HFFc6 (cell line): ENCODE measurements around the gene CNOT8. TPM values are rescaled to one million over a fixed set of nuclear protein-coding genes. Genes with fewer than 3 reads are reported as not detected.
"Not testable (repeated sequence)": the region's sequence is repeated elsewhere in the genome, so short reads cannot be mapped to it uniquely, and the experiment has no call there.

ENCODE experiments used
- DNase-seq: peaks from one replicate; pipeline ENCODE4 v3.0.0-alpha.2; 2018
- H3K27ac Mint-ChIP-seq: 2 replicates; pipeline ENCODE4 v1.8.0; 2020; ENCODE audit warnings: mild to moderate bottlenecking, mixed read lengths
- H3K27me3 Mint-ChIP-seq: 2 replicates; pipeline ENCODE4 v1.8.0; 2021; ENCODE audit warnings: mild to moderate bottlenecking, moderate library complexity, mixed read lengths; ENCODE audit not compliant: insufficient read depth
- H3K36me3 Mint-ChIP-seq: 2 replicates; pipeline ENCODE4 v1.8.0; 2021; ENCODE audit warnings: low read depth, mixed read lengths
- H3K4me1 Mint-ChIP-seq: 2 replicates; pipeline ENCODE4 v1.8.0; 2020; ENCODE audit warnings: low read depth, mixed read lengths
- H3K4me3 Mint-ChIP-seq: 2 replicates; pipeline ENCODE4 v1.8.0; 2020; ENCODE audit warnings: mild to moderate bottlenecking, moderate library complexity, mixed read lengths
- H3K9me3 Mint-ChIP-seq: 2 replicates; pipeline ENCODE4 v1.8.0; 2020; ENCODE audit warnings: mild to moderate bottlenecking, mixed read lengths
- total RNA-seq, 6 experiments: library from RNA; stranded (reverse); fragmentation: NEBNext Ultra II Directional; extraction: Animal tissue kit (Norgen Biotek cat#: 25700); gene quantifications; 2 replicates in 1 of 6; 3 replicates in 5 of 6; pipeline ENCODE4 v1.2.3, GENCODE V29; 2021
- TF ChIP-seq, protein P1 (sequence below): fragments of 200-600 bp; sonication (generic); IDR thresholded peaks from 2 replicates; pipeline ENCODE4 v1.5.0; 2021; ENCODE audit warnings: antibody characterized with exemption, mild to moderate bottlenecking

The CNOT8 gene
- total RNA-seq, 6 experiments from 2014 or later = 29.5 to 38.6 (median 30.8) TPM

- Mint-ChIP-seq H3K36me3 (no peaks in the 10 kb centered on the region), H3K4me3 (no peak overlapping the region), H3K4me1 (peaks cover 19% of the 10 kb centered on the region), H3K27ac (no peak overlapping the region; the same call in 1 of the 2 replicates), H3K27me3 (no peaks in the 10 kb centered on the region; the same call in 1 of the 2 replicates), H3K9me3 (no peaks in the 10 kb centered on the region)
- TF ChIP-seq, protein P1, sequence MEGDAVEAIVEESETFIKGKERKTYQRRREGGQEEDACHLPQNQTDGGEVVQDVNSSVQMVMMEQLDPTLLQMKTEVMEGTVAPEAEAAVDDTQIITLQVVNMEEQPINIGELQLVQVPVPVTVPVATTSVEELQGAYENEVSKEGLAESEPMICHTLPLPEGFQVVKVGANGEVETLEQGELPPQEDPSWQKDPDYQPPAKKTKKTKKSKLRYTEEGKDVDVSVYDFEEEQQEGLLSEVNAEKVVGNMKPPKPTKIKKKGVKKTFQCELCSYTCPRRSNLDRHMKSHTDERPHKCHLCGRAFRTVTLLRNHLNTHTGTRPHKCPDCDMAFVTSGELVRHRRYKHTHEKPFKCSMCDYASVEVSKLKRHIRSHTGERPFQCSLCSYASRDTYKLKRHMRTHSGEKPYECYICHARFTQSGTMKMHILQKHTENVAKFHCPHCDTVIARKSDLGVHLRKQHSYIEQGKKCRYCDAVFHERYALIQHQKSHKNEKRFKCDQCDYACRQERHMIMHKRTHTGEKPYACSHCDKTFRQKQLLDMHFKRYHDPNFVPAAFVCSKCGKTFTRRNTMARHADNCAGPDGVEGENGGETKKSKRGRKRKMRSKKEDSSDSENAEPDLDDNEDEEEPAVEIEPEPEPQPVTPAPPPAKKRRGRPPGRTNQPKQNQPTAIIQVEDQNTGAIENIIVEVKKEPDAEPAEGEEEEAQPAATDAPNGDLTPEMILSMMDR = no peak
- DNase-seq = no peak
Observed at GRCh38 chr5:154829589-154830218, 28.7 kb upstream of the CNOT8 start.

- TF ChIP-seq, protein P1 = no peak
- no peaks in the 10 kb centered on the region for H3K36me3 Mint-ChIP-seq
- H3K9me3 Mint-ChIP-seq = no peaks in the 10 kb centered on the region
- H3K4me1 Mint-ChIP-seq = peaks cover 24% of the 10 kb centered on the region
- no peak overlapping the region for H3K4me3 Mint-ChIP-seq
- no peak for DNase-seq
- H3K27me3 Mint-ChIP-seq = no peaks in the 10 kb centered on the region; the same call in 1 of the 2 replicates
- no peak overlapping the region for H3K27ac Mint-ChIP-seq
Observed at GRCh38 chr5:154830219-154830595, 28.2 kb upstream of the CNOT8 start.

DNA sequence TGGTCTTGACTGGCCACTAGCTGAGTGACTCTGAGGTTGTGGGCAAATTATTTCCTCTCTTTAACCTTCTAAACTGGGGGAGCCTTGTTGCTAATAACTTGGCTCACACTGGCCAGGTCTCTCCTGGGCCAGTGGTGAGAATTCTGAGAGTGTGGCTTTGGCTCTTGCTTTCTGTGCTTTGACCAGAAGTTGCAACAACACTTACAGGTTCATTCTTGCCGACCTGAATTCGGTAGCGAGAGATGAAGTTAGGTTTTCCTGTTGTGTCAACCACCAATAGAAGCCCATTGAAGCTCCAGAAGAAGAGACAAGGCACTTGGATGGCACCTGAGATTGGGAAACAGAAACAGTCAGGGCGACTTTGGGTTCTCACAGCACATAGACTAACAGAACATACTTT is 27.8 kb upstream of the CNOT8 start:
- H3K27ac Mint-ChIP-seq = no peak overlapping the region
- no peak for DNase-seq
- no peak overlapping the region for H3K4me3 Mint-ChIP-seq
- TF ChIP-seq, protein P1 = no peak
- H3K27me3 Mint-ChIP-seq = no peaks in the 10 kb centered on the region; the same call in 1 of the 2 replicates
- H3K4me1 Mint-ChIP-seq = peaks cover 27% of the 10 kb centered on the region
- H3K9me3 Mint-ChIP-seq = no peaks in the 10 kb centered on the region
- no peaks in the 10 kb centered on the region for H3K36me3 Mint-ChIP-seq

GRCh38 chr5:154831451-154831850 is 27.0 kb upstream of the CNOT8 start:
- H3K4me3 Mint-ChIP-seq = no peak overlapping the region
- no peak for DNase-seq
- no peaks in the 10 kb centered on the region for H3K9me3 Mint-ChIP-seq
- H3K36me3 Mint-ChIP-seq = no peaks in the 10 kb centered on the region
- H3K27ac Mint-ChIP-seq = no peak overlapping the region
- H3K4me1 Mint-ChIP-seq = peaks cover 27% of the 10 kb centered on the region
- no peaks in the 10 kb centered on the region; the same call in 1 of the 2 replicates for H3K27me3 Mint-ChIP-seq
- TF ChIP-seq, protein P1 = no peak

DNA sequence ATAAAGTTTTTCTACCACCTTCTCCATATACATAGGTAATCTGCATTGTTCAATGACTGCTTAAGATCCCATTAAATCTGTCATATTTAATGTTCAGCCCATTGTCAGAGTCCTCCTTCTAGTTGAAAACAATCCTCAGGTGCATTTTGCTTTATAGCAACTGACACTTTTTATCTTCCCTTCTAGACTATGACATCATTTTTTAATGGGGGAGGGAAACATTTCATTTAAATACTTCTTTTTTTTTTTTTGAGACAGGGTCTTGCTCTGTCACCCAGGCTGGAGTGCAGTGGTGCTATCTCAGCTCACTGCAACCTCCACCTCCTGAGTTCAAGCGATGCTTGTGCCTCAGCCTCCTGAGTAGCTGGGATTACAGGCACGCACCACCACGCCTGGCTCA is 25.6 kb upstream of the CNOT8 start:
- not testable (repeated sequence) for H3K9me3 Mint-ChIP-seq, H3K27me3 Mint-ChIP-seq, H3K4me3 Mint-ChIP-seq, DNase-seq, H3K36me3 Mint-ChIP-seq, H3K27ac Mint-ChIP-seq
- peaks cover 27% of the 10 kb centered on the region for H3K4me1 Mint-ChIP-seq

- Mint-ChIP-seq H3K9me3 (no peaks in the 10 kb centered on the region), H3K4me3 (no peak overlapping the region), H3K36me3 (no peaks in the 10 kb centered on the region), H3K27ac (no peak overlapping the region), H3K27me3 (no peaks in the 10 kb centered on the region; the same call in 1 of the 2 replicates), H3K4me1 (peaks cover 27% of the 10 kb centered on the region)
- TF ChIP-seq, protein P1 = no peak
- no peak for DNase-seq
Observed at GRCh38 chr5:154834053-154834452, 24.4 kb upstream of the CNOT8 start.

DNA sequence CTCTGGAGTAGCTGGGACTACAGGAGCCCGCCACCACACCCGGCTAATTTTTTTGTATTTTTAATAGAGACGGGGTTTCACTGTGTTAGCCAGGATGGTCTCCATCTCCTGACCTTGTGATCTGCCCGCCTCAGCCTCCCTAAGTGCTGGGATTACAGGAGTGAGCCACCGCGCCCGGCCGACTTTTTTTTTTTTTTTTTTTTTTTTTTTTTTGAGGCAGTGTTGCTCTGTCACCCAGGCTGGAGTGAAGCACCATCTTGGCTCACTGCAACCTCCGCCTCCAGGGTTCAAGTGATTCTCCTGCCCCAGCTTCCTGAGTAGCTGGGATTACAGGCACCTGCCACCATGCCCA is 22.8 kb upstream of the CNOT8 start:
- H3K36me3 Mint-ChIP-seq, H3K9me3 Mint-ChIP-seq, H3K27ac Mint-ChIP-seq, H3K27me3 Mint-ChIP-seq, DNase-seq, H3K4me3 Mint-ChIP-seq: not testable (repeated sequence)
- H3K4me1 Mint-ChIP-seq = peaks cover 16% of the 10 kb centered on the region
